ENCODE data around the gene OMA1. TPM values are rescaled to one million over a fixed set of nuclear protein-coding genes. Genes with fewer than 3 reads are reported as not detected.

OMA1 gene
- polyA plus RNA-seq, 3 donors: 11.2 to 24.5 (median 15.3) TPM

DNA sequence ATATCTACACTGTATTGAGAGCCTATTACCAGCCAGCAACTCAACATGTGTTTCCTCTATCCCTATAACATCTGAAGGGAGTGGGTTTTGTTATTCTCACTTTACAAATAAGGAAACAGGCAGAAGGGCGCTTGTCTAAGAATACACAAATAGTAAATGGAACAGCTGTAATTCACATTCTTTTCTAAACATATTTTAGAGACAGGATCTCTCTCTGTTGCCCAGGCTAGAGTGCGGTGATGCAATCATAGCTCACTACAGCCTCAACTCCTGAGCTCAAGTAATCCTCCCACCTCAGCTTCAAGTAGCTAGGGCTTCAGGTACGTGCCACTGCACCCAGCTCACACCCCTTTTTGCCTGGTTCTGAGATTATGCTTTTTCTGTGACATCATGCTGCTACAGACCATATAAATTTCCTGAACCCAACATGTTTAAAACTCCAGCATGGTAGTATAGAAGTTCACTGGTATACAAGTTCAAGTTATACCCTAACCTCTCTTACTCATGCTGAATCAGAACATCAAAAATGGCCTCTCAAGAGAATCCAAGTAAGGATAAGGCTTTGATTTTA, 39.1 kb upstream of the OMA1 start:
- H3K27ac ChIP-seq (ENCODE audit: low read depth in 1 of 2, low read length in 2 of 2): peak overlapping the region in 1 of 2 donors; percentile 83
- H3K79me2 ChIP-seq (ENCODE audit: insufficient read depth, low read length): peaks cover 46% of the 10 kb centered on the region
- no peak overlapping the region for H3K4me3 ChIP-seq (replicated peaks in 1 of 3; ENCODE audit: low read depth in 2 of 3, low read length in 3 of 3)
- TF ChIP-seq, protein P1, sequence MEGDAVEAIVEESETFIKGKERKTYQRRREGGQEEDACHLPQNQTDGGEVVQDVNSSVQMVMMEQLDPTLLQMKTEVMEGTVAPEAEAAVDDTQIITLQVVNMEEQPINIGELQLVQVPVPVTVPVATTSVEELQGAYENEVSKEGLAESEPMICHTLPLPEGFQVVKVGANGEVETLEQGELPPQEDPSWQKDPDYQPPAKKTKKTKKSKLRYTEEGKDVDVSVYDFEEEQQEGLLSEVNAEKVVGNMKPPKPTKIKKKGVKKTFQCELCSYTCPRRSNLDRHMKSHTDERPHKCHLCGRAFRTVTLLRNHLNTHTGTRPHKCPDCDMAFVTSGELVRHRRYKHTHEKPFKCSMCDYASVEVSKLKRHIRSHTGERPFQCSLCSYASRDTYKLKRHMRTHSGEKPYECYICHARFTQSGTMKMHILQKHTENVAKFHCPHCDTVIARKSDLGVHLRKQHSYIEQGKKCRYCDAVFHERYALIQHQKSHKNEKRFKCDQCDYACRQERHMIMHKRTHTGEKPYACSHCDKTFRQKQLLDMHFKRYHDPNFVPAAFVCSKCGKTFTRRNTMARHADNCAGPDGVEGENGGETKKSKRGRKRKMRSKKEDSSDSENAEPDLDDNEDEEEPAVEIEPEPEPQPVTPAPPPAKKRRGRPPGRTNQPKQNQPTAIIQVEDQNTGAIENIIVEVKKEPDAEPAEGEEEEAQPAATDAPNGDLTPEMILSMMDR (IDR thresholded peaks at IDR 0.05): no peak
- H4K20me1 ChIP-seq (ENCODE audit: insufficient read depth, low read length): no peaks in the 10 kb centered on the region
- H3K27me3 Mint-ChIP-seq (ENCODE audit: low read depth in 3 of 3): peaks cover 2 to 7% (median 4%) of the 10 kb centered on the region in 3 donors
- H3K36me3 ChIP-seq (replicated peaks in 1 of 2; ENCODE audit: control insufficient read depth in 1 of 2, insufficient read depth in 2 of 2, low read length in 2 of 2): no peaks in the 10 kb centered on the region
- H3K9me3 Mint-ChIP-seq: no peaks in the 10 kb centered on the region
- WGBS (ENCODE audit: insufficient coverage): 87% methylated on average over 1 of the region's 3 CpGs
- no peak overlapping the region for H3K9ac ChIP-seq (ENCODE audit: insufficient read depth, low read length, poor library complexity, severe bottlenecking)
- H3K4me1 ChIP-seq (ENCODE audit: control insufficient read depth in 1 of 2, insufficient read depth in 2 of 2, low read length in 2 of 2): peaks cover 21 to 35% of the 10 kb centered on the region in 2 donors
- DNase-seq: no peak
- H3K27ac Mint-ChIP-seq: peak overlapping the region in 1 of 7 donors; percentile 70
- peaks cover 23% of the 10 kb centered on the region for H3K4me1 Mint-ChIP-seq
- H3K27me3 ChIP-seq (ENCODE audit: control insufficient read depth in 2 of 2, insufficient read depth in 2 of 2, low read length in 2 of 2): no peaks in the 10 kb centered on the region
- no peaks in the 10 kb centered on the region for H3K9me3 ChIP-seq (replicated peaks in 1 of 2; ENCODE audit: control insufficient read depth in 1 of 2, insufficient read depth in 1 of 2, low read length in 2 of 2)
- H3K4me2 ChIP-seq (replicated peaks; ENCODE audit: extremely low read depth, low read length, poor library complexity, severe bottlenecking): no peak overlapping the region
- H3K4me3 Mint-ChIP-seq: no peak overlapping the region
- no peak overlapping the region for H2AFZ ChIP-seq (ENCODE audit: insufficient read depth, low read depth, low read length, poor library complexity, severe bottlenecking)
- H3K36me3 Mint-ChIP-seq: no peaks in the 10 kb centered on the region
- intact Hi-C loops (cut with micrococcal nuclease): no loop called here

DNA sequence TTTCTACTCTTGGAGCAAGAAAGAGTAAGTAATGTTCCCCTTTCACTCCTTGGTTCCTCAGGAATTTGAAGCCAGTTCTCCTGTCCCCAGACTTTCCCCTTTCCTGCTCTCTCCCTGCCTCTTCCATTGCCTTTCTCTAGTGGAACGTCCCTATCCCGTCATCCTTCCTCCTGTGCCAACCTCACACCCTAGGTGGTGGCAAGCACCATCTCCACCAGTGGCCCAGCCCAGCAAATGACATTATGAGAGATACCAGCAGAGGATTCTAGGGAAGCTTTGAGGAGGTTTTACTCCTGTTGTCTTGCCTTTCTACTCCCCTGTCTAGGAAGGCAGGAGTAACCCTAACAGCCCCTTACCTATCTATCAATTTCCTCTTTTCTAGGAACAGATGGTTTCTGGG, 38.6 kb upstream of the OMA1 start:
- intact Hi-C loops (cut with micrococcal nuclease): no loop called here
- no peaks in the 10 kb centered on the region for H3K9me3 ChIP-seq (replicated peaks in 1 of 2; ENCODE audit: control insufficient read depth in 1 of 2, insufficient read depth in 1 of 2, low read length in 2 of 2)
- no peak for DNase-seq
- no CpG with 5 or more reads among the region's 2 CpGs for whole genome bisulfite sequencing (ENCODE audit: insufficient coverage)
- H3K4me3 ChIP-seq (replicated peaks in 1 of 3; ENCODE audit: low read depth in 2 of 3, low read length in 3 of 3): no peak overlapping the region
- Mint-ChIP-seq H3K4me1 (peaks cover 23% of the 10 kb centered on the region), H3K9me3 (no peaks in the 10 kb centered on the region), H3K4me3 (no peak overlapping the region), H3K36me3 (no peaks in the 10 kb centered on the region), H3K27ac (peak overlapping the region in 2 of 7 donors; percentile 27 to 82), H3K27me3 (ENCODE audit: low read depth in 3 of 3) (peaks cover 2 to 7% (median 5%) of the 10 kb centered on the region in 3 donors)
- H3K9ac ChIP-seq (ENCODE audit: insufficient read depth, low read length, poor library complexity, severe bottlenecking): no peak overlapping the region
- H2AFZ ChIP-seq (ENCODE audit: insufficient read depth, low read depth, low read length, poor library complexity, severe bottlenecking): no peak overlapping the region
- H3K27ac ChIP-seq (ENCODE audit: low read depth in 1 of 2, low read length in 2 of 2): peak overlapping the region in 1 of 2 donors; percentile 83
- peak overlapping the region; percentile 75 for H3K4me2 ChIP-seq (replicated peaks; ENCODE audit: extremely low read depth, low read length, poor library complexity, severe bottlenecking)
- peaks cover 21 to 40% of the 10 kb centered on the region in 2 donors for H3K4me1 ChIP-seq (ENCODE audit: control insufficient read depth in 1 of 2, insufficient read depth in 2 of 2, low read length in 2 of 2)
- TF ChIP-seq, protein P1 (IDR thresholded peaks at IDR 0.05): no peak
- H3K36me3 ChIP-seq (replicated peaks in 1 of 2; ENCODE audit: control insufficient read depth in 1 of 2, insufficient read depth in 2 of 2, low read length in 2 of 2): no peaks in the 10 kb centered on the region
- peaks cover 46% of the 10 kb centered on the region for H3K79me2 ChIP-seq (ENCODE audit: insufficient read depth, low read length)
- H4K20me1 ChIP-seq (ENCODE audit: insufficient read depth, low read length): no peaks in the 10 kb centered on the region
- no peaks in the 10 kb centered on the region for H3K27me3 ChIP-seq (ENCODE audit: control insufficient read depth in 2 of 2, insufficient read depth in 2 of 2, low read length in 2 of 2)
